ENCODE measurements around the gene TOR1AIP2.
"Not testable (repeated sequence)": the region's sequence is repeated elsewhere in the genome, so short reads cannot be mapped to it uniquely, and the experiment has no call there.

The TOR1AIP2 gene

GRCh38 chr1:179806333-179806732 lies 71.3 kb downstream of the TOR1AIP2 start:
- DNase-seq (ENCODE audit: low read depth): no peak

- no peak for DNase-seq (ENCODE audit: low read depth)
Observed at GRCh38 chr1:179805291-179806195, 72.1 kb downstream of the TOR1AIP2 start.

- DNase-seq (ENCODE audit: low read depth): not testable (repeated sequence)
Observed at GRCh38 chr1:179804417-179804816, 73.2 kb downstream of the TOR1AIP2 start.

- no peak for DNase-seq (ENCODE audit: low read depth)
Observed at GRCh38 chr1:179803918-179804317, 73.7 kb downstream of the TOR1AIP2 start.

- DNase-seq (ENCODE audit: low read depth): no peak
Observed at GRCh38 chr1:179803104-179803503, 74.5 kb downstream of the TOR1AIP2 start.

- no peak for DNase-seq (ENCODE audit: low read depth)
Observed at GRCh38 chr1:179800481-179800880, 77.1 kb downstream of the TOR1AIP2 start.

- DNase-seq (ENCODE audit: low read depth): no peak
Observed at GRCh38 chr1:179798864-179799516, 78.6 kb downstream of the TOR1AIP2 start.

- no peak for DNase-seq (ENCODE audit: low read depth)
Observed at GRCh38 chr1:179798213-179798863, 79.3 kb downstream of the TOR1AIP2 start.

- no peak for DNase-seq (ENCODE audit: low read depth)
Observed at GRCh38 chr1:179794669-179795068, 82.9 kb downstream of the TOR1AIP2 start.

GRCh38 chr1:179794146-179794545 lies 83.5 kb downstream of the TOR1AIP2 start:
- no peak for DNase-seq (ENCODE audit: low read depth)

- no peak for DNase-seq (ENCODE audit: low read depth)
Observed at GRCh38 chr1:179793281-179793680, 84.3 kb downstream of the TOR1AIP2 start.
